ENCODE measurements around the gene COA6. TPM values are rescaled to one million over a fixed set of nuclear protein-coding genes. Genes with fewer than 3 reads are reported as not detected.

COA6 gene
- total RNA-seq, 1 donor from 2014 or later: 15.7 TPM

DNA sequence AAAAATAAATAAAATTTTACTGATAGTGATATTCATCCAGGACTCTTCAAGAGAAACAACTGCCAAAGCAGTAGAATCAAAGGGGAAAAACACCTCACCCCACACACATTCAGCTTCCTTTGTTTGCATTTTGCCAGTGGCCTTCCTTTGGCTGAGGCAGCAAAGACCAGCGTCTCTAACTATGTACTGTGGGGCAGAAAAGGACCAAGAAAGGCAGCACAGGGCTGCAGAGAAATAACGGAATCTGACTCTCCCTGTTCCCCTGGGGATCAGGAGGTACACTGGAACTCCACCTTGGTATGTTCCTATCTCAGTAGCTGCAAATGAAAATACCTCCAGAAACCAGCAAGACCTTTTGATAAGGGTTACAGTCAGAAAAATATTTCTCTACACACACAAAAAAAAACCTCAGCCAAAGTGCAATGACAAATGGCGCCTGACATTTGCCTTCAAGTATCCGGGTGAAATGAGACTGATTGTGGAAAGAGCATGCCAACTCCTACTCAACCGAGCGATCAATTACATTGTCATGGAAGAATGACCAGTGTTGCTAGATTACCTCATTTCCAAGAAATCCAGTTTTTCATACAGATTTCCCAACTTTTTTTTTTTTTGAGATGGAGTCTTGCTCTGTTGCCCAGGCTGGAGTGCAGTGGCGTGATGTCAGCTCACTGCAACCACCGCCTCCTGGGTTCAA, 54.8 kb downstream of the COA6 start:
- TF ChIP-seq CTCF (IDR thresholded peaks at IDR 0.05): no peak
- TF ChIP-seq POLR2AphosphoS5 (IDR thresholded peaks at IDR 0.05; ENCODE audit: insufficient read depth in 1 of 2, low read depth in 1 of 2): no peak
- no peak for TF ChIP-seq POLR2A (IDR thresholded peaks at IDR 0.05)
- DNase-seq (ENCODE audit: extremely low spot score in 2 of 2): no peak
- Histone ChIP-seq H3K4me1 (no peaks in the 10 kb centered on the region), H3K4me3 (no peak overlapping the region), H3K9me3 (no peaks in the 10 kb centered on the region), H3K27ac (no peak overlapping the region), H3K27me3 (no peaks in the 10 kb centered on the region), H3K36me3 (peaks cover 0 to 29% of the 10 kb centered on the region in 2 donors)
- intact Hi-C loops (cut with DNase I): no loop called here

- H3K9me3 ChIP-seq: no peaks in the 10 kb centered on the region
- no peak overlapping the region for H3K27ac ChIP-seq
- no peaks in the 10 kb centered on the region for H3K4me1 ChIP-seq
- peaks cover 0 to 29% of the 10 kb centered on the region in 2 donors for H3K36me3 ChIP-seq
- intact Hi-C loops (cut with DNase I): no loop called here
- no peak for TF ChIP-seq CTCF (IDR thresholded peaks at IDR 0.05)
- TF ChIP-seq POLR2AphosphoS5 (IDR thresholded peaks at IDR 0.05; ENCODE audit: insufficient read depth in 1 of 2, low read depth in 1 of 2): no peak
- no peak for TF ChIP-seq POLR2A (IDR thresholded peaks at IDR 0.05)
- no peak overlapping the region for H3K4me3 ChIP-seq
- H3K27me3 ChIP-seq: no peaks in the 10 kb centered on the region
- no peak for DNase-seq (ENCODE audit: extremely low spot score in 2 of 2)
Measured at GRCh38 chr1:234429434-234429806, 56.2 kb downstream of the COA6 start.

DNA sequence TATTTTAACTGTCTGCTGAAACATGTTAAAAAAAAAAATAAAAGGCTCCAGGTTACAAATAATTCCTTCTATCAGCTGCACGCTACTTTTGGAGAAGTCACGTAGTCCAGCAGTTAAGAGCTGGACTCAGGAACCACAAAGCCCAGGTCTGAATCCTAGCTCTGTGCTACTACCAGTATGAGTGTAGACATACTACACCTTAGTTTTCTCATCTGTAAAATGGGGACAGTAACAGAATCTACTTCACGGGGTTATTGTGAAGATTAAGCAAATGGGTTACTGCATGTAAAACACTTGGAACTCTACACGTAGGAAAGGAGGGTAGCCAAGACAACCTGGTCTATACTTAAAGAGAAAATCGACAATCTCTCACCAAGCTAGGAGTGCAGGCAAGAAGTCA, 57.4 kb downstream of the COA6 start:
- intact Hi-C loops (cut with DNase I): no loop called here
- DNase-seq (ENCODE audit: extremely low spot score in 2 of 2): no peak
- TF ChIP-seq POLR2AphosphoS5 (IDR thresholded peaks at IDR 0.05; ENCODE audit: insufficient read depth in 1 of 2, low read depth in 1 of 2) (no peak), CTCF (IDR thresholded peaks at IDR 0.05) (no peak), POLR2A (IDR thresholded peaks at IDR 0.05) (no peak)
- no peaks in the 10 kb centered on the region for H3K9me3 ChIP-seq
- no peak overlapping the region for H3K27ac ChIP-seq
- H3K27me3 ChIP-seq: no peaks in the 10 kb centered on the region
- no peaks in the 10 kb centered on the region for H3K4me1 ChIP-seq
- H3K36me3 ChIP-seq: peaks cover 0 to 20% of the 10 kb centered on the region in 2 donors
- H3K4me3 ChIP-seq: no peak overlapping the region

DNA sequence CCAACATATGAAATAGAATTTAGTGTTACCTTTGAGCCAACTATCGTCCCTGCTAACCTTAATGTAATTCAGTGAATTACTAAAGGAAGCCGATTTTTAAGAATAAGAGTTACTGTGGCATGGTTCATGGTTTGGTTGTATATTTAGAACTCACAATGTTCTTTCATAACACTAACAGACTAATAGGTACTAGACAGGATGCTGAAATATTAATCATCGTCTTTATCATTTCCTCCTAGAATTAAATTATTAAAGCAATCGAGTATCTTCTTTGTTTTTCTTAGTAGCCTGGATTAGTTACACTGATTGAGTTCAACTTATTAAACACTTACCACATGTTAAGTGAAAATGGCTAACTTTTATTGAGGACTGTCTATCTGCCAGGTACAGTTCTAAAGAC, 58.0 kb downstream of the COA6 start:
- Histone ChIP-seq H3K9me3 (no peaks in the 10 kb centered on the region), H3K27ac (no peak overlapping the region), H3K36me3 (peaks cover 0 to 22% of the 10 kb centered on the region in 2 donors), H3K4me3 (no peak overlapping the region), H3K4me1 (no peaks in the 10 kb centered on the region), H3K27me3 (no peaks in the 10 kb centered on the region)
- DNase-seq (ENCODE audit: extremely low spot score in 2 of 2): no peak
- intact Hi-C loops (cut with DNase I): no loop called here
- TF ChIP-seq CTCF (IDR thresholded peaks at IDR 0.05): no peak
- no peak for TF ChIP-seq POLR2A (IDR thresholded peaks at IDR 0.05)
- no peak for TF ChIP-seq POLR2AphosphoS5 (IDR thresholded peaks at IDR 0.05; ENCODE audit: insufficient read depth in 1 of 2, low read depth in 1 of 2)

DNA sequence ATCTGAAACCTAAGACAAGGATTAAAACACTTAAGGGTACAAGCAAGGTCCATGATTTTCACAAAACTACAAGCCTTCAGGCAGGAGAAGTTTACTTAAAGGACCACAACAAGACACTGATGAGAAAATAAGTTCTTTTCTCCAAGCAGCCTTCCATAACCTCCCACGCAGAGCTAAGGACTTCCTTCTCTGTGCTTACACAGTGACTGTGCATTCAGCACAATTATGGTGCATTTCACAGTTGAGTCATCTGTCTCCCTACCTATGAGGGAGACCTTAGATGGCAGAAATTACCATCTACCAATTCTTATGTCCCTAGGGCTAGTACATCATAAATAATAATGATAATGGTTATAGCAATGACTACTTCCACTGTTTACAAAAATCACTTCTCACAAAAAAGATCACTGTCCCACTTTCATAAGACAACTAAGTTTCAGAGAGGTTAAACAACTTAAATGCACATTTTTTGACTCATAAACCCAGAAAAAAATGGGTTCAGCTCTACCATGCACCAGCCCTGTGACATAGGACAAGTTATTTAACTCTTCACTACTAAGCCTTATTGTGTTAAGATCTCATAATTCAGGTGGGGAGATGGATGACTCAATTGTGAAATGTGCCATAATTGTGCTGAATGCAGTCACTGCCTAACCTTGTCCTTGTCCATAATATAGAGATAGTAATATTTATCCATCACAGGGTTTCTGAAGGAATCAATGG, 60.5 kb downstream of the COA6 start:
- H3K4me1 ChIP-seq: no peaks in the 10 kb centered on the region
- no peak overlapping the region for H3K27ac ChIP-seq
- DNase-seq (ENCODE audit: extremely low spot score in 2 of 2): no peak
- peaks cover 0 to 24% of the 10 kb centered on the region in 2 donors for H3K36me3 ChIP-seq
- H3K9me3 ChIP-seq: no peaks in the 10 kb centered on the region
- no peak overlapping the region for H3K4me3 ChIP-seq
- H3K27me3 ChIP-seq: no peaks in the 10 kb centered on the region
- intact Hi-C loops (cut with DNase I): no loop called here
- TF ChIP-seq POLR2AphosphoS5 (IDR thresholded peaks at IDR 0.05; ENCODE audit: insufficient read depth in 1 of 2, low read depth in 1 of 2) (no peak), POLR2A (IDR thresholded peaks at IDR 0.05) (no peak), CTCF (IDR thresholded peaks at IDR 0.05) (no peak)
